CD8-positive, alpha-beta memory T cell (primary cell): ENCODE results near the gene TULP3. TPM values are rescaled to one million over a fixed set of nuclear protein-coding genes. Genes with fewer than 3 reads are reported as not detected.

Source experiments
- CTCF ChIA-PET: fragments of 350-600 bp; sonication (Branson Sonifier 250); formaldehyde crosslinking; loops from one replicate; lab custom pipeline; 2021; ENCODE audit warnings: antibody characterized with exemption; lab: Charles Lee
- POLR2A ChIA-PET: fragments of 350-600 bp; sonication (Branson Sonifier 250); formaldehyde crosslinking; loops from one replicate; lab custom pipeline; 2021; ENCODE audit warnings: antibody characterized with exemption; lab: Charles Lee
- DNase-seq, 5 donors: peaks; one replicate each; pipeline versions ENCODE4 v3.0.0 to v3.0.0-alpha.2; 2020 to 2022; ENCODE audit warnings: mixed read lengths in 1 of 5
- H3K27ac ChIP-seq: one replicate; pipeline ENCODE4 v1.7.0; 2013; ENCODE audit warnings: low read depth, mild to moderate bottlenecking, low read length, moderate library complexity
- H3K27me3 ChIP-seq: 2 replicates; pipeline ENCODE4 v1.7.0; 2013; ENCODE audit warnings: low read length, mild to moderate bottlenecking; ENCODE audit not compliant: insufficient read depth, poor library complexity, severe bottlenecking
- H3K36me3 ChIP-seq: 2 replicates; pipeline ENCODE4 v1.7.0; 2013; ENCODE audit warnings: mild to moderate bottlenecking, low read length, moderate library complexity; ENCODE audit not compliant: insufficient read depth
- H3K4me1 ChIP-seq: 2 replicates; pipeline ENCODE4 v1.7.0; 2013; ENCODE audit warnings: mild to moderate bottlenecking, low read length, moderate library complexity; ENCODE audit not compliant: insufficient read depth
- H3K4me3 ChIP-seq: 2 replicates; pipeline ENCODE4 v1.7.0; 2013; ENCODE audit warnings: mild to moderate bottlenecking, low read length
- H3K9me3 ChIP-seq: 2 replicates; pipeline ENCODE4 v1.7.0; 2013; ENCODE audit warnings: mild to moderate bottlenecking, low read length
- H3K27ac Mint-ChIP-seq, 8 donors: one replicate each; pipeline ENCODE4 v1.8.0; 2020 to 2021; ENCODE audit warnings: mixed read lengths in 8 of 8, mild to moderate bottlenecking in 6 of 8, inconsistent platforms in 3 of 8, moderate library complexity in 3 of 8
- H3K27me3 Mint-ChIP-seq, 2 donors: one replicate each; pipeline ENCODE4 v1.8.0; 2020 to 2021; ENCODE audit warnings: mixed read lengths in 2 of 2, mild to moderate bottlenecking in 1 of 2, moderate library complexity in 1 of 2
- H3K36me3 Mint-ChIP-seq, 3 donors: one replicate each; pipeline ENCODE4 v1.8.0; 2020 to 2021; ENCODE audit warnings: mixed read lengths in 3 of 3, inconsistent platforms in 1 of 3, mild to moderate bottlenecking in 1 of 3
- H3K4me1 Mint-ChIP-seq, 3 donors: one replicate each; pipeline ENCODE4 v1.8.0; 2020 to 2021; ENCODE audit warnings: mixed read lengths in 3 of 3, inconsistent platforms in 1 of 3, mild to moderate bottlenecking in 1 of 3
- H3K4me3 Mint-ChIP-seq, 7 donors: one replicate each; pipeline ENCODE4 v1.8.0; 2020 to 2021; ENCODE audit warnings: mixed read lengths in 7 of 7, mild to moderate bottlenecking in 6 of 7, moderate library complexity in 4 of 7, inconsistent platforms in 2 of 7
- H3K9me3 Mint-ChIP-seq, 5 donors: one replicate each; pipeline ENCODE4 v1.8.0; 2020 to 2022; ENCODE audit warnings: mixed read lengths in 5 of 5, mild to moderate bottlenecking in 3 of 5, moderate library complexity in 2 of 5, inconsistent platforms in 1 of 5
- polyA plus RNA-seq: library from polyadenylated mRNA; unstranded; fragments of 300-500 nt; fragmentation: Illumina TruSeq; gene quantifications from one replicate; pipeline ENCODE4 v1.2.3, GENCODE V29; 2021
- total RNA-seq, 2 experiments: library from RNA; stranded (reverse); gene quantifications; one replicate each; pipeline ENCODE4 v1.2.3, GENCODE V29; 2021

Gene TULP3
- total and polyA plus RNA-seq, 3 experiments from 2014 or later = 9.1 to 9.7 (median 9.3) TPM

GRCh38 chr12:2854669-2855453 lies 35.8 kb upstream of the TULP3 start:
- Mint-ChIP-seq H3K9me3 (no peaks in the 10 kb centered on the region), H3K27me3 (no peaks in the 10 kb centered on the region), H3K36me3 (peaks cover 0 to 56% (median 8%) of the 10 kb centered on the region in 3 donors), H3K27ac (peak overlapping the region in 1 of 8 donors; percentile 75), H3K4me3 (no peak overlapping the region), H3K4me1 (no peaks in the 10 kb centered on the region)
- Histone ChIP-seq H3K27me3 (no peaks in the 10 kb centered on the region), H3K4me1 (no peaks in the 10 kb centered on the region), H3K36me3 (no peaks in the 10 kb centered on the region), H3K4me3 (no peak overlapping the region), H3K9me3 (no peaks in the 10 kb centered on the region), H3K27ac (no peak overlapping the region)
- ChIA-PET POLR2A (no interaction called here), CTCF (interaction anchor here (1.3 kb wide), 1 partner anchor 17 kb away, joined by 3 read pairs; no protein-coding TSS in a partner anchor)
- DNase-seq = no peak

- Histone ChIP-seq H3K4me3 (no peak overlapping the region), H3K9me3 (no peaks in the 10 kb centered on the region), H3K27ac (no peak overlapping the region), H3K4me1 (no peaks in the 10 kb centered on the region), H3K36me3 (no peaks in the 10 kb centered on the region), H3K27me3 (no peaks in the 10 kb centered on the region)
- peak overlapping the region in 1 of 8 donors; percentile 57 for H3K27ac Mint-ChIP-seq
- peaks cover 0 to 55% (median 8%) of the 10 kb centered on the region in 3 donors for H3K36me3 Mint-ChIP-seq
- H3K9me3 Mint-ChIP-seq = no peaks in the 10 kb centered on the region
- DNase-seq = no peak
- no peak overlapping the region for H3K4me3 Mint-ChIP-seq
- ChIA-PET POLR2A (no interaction called here), CTCF (no interaction called here)
- H3K27me3 Mint-ChIP-seq = no peaks in the 10 kb centered on the region
- H3K4me1 Mint-ChIP-seq = no peaks in the 10 kb centered on the region
Measured at GRCh38 chr12:2855546-2855945, 35.1 kb upstream of the TULP3 start.

DNA sequence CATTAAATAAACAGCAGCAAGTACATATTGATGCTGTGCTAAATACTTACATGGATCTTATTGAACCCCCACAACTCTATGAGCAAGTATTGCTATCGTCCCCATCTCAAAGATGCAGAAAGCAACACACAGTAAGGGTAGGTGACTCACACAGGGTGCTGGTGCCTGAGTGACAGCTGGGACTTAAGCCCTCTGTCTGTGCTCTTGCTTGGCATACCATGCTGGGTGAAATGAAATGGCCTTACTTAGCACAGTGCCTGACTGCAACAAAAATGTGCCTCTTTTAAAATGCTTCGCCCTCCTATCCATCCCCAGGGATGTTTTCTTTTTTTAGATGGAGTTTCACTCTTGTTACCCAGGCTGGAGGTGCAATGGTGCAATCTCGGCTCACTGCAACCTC lies 34.6 kb upstream of the TULP3 start:
- Mint-ChIP-seq H3K4me3 (no peak overlapping the region), H3K4me1 (no peaks in the 10 kb centered on the region), H3K9me3 (no peaks in the 10 kb centered on the region), H3K36me3 (peaks cover 0 to 54% (median 8%) of the 10 kb centered on the region in 3 donors), H3K27me3 (no peaks in the 10 kb centered on the region), H3K27ac (peak overlapping the region in 5 of 8 donors; percentile 23 to 63 (median 32))
- Histone ChIP-seq H3K27me3 (no peaks in the 10 kb centered on the region), H3K4me3 (no peak overlapping the region), H3K4me1 (no peaks in the 10 kb centered on the region), H3K36me3 (no peaks in the 10 kb centered on the region), H3K27ac (no peak overlapping the region), H3K9me3 (no peaks in the 10 kb centered on the region)
- DNase-seq = no peak
- ChIA-PET CTCF (no interaction called here), POLR2A (no interaction called here)

DNA sequence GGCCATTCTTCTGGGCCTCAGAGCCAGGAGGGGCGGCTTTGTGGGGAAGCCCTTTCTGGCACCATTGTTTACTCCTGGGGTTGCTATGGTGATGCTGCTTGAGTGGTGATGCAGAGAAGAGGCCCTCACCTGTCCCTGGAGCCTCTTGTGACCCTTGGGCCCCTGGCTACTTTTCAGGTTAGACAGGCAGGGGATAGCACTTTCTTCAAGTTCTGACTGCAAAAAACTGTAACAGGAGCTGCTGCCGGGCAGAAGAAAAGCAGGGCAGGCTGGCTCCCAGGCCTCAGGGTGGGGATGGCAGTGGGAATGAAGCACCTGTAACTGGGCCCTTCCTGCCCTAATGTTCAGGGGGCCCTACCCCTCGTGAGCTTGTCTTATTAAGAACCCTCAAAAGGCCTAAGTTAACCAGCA lies 33.7 kb upstream of the TULP3 start, which contains the start of gene TEX52:
Gene TEX52 (minus strand): TSS at position 19 of the 411 bp plus-strand sequence. CDS start 13 bp downstream, at position 6.
- ChIA-PET CTCF (interaction anchor here (0.9 kb wide), 1 partner anchor 19 kb away, joined by 3 read pairs; no protein-coding TSS in a partner anchor), POLR2A (no interaction called here)
- peaks cover 0 to 52% (median 5%) of the 10 kb centered on the region in 3 donors for H3K36me3 Mint-ChIP-seq
- H3K27me3 Mint-ChIP-seq = no peaks in the 10 kb centered on the region
- Histone ChIP-seq H3K27me3 (no peaks in the 10 kb centered on the region), H3K27ac (no peak within 1 kb of the TSS), H3K4me1 (no peaks in the 10 kb centered on the region), H3K4me3 (no peak within 1 kb of the TSS), H3K36me3 (no peaks in the 10 kb centered on the region), H3K9me3 (no peaks in the 10 kb centered on the region)
- peak within 1 kb of the TSS in 5 of 8 donors; percentile 23 to 63 (median 32) for H3K27ac Mint-ChIP-seq
- no peak for DNase-seq
- H3K4me3 Mint-ChIP-seq = no peak within 1 kb of the TSS
- H3K9me3 Mint-ChIP-seq = no peaks in the 10 kb centered on the region
- H3K4me1 Mint-ChIP-seq = no peaks in the 10 kb centered on the region

DNA sequence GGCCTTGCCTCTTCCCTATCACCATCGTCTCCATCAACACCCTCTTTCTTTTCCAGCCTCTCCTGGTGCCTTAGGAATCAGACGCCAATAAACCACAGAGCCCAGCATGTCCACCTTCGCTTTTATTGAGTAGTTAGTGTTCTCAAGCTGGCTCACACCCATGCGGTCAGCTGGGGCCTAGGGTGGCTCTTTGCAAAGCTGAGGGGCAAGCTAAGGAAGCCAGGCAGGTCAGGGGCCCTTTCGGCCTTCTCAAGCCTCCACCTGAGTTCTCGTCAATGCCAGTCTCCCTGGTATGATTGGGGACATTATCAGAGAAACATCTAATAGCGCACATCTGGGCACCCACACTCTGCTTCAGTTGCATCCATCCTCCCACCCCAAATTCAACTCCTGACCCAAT lies 33.1 kb upstream of the TULP3 start:
- CTCF ChIA-PET = interaction anchor here (0.9 kb wide), 1 partner anchor 18 kb away, joined by 3 read pairs; no protein-coding TSS in a partner anchor
- H3K36me3 Mint-ChIP-seq = peaks cover 0 to 50% (median 4%) of the 10 kb centered on the region in 3 donors
- H3K4me1 Mint-ChIP-seq = no peaks in the 10 kb centered on the region
- H3K36me3 ChIP-seq = no peaks in the 10 kb centered on the region
- H3K9me3 Mint-ChIP-seq = no peaks in the 10 kb centered on the region
- no peaks in the 10 kb centered on the region for H3K27me3 ChIP-seq
- H3K4me1 ChIP-seq = no peaks in the 10 kb centered on the region
- H3K9me3 ChIP-seq = no peaks in the 10 kb centered on the region
- H3K27ac Mint-ChIP-seq = peak overlapping the region in 1 of 8 donors; percentile 17
- no peak for DNase-seq
- H3K27me3 Mint-ChIP-seq = no peaks in the 10 kb centered on the region
- no peak overlapping the region for H3K4me3 Mint-ChIP-seq
- no peak overlapping the region for H3K27ac ChIP-seq
- H3K4me3 ChIP-seq = no peak overlapping the region
- POLR2A ChIA-PET = no interaction called here

GRCh38 chr12:2858334-2858733 lies 32.4 kb upstream of the TULP3 start:
- H3K27ac Mint-ChIP-seq = peak overlapping the region in 3 of 8 donors; percentile 9 to 91 (median 15)
- H3K27ac ChIP-seq = no peak overlapping the region
- peaks cover 0 to 48% (median 4%) of the 10 kb centered on the region in 3 donors for H3K36me3 Mint-ChIP-seq
- H3K4me1 Mint-ChIP-seq = no peaks in the 10 kb centered on the region
- H3K27me3 Mint-ChIP-seq = no peaks in the 10 kb centered on the region
- H3K4me3 Mint-ChIP-seq = no peak overlapping the region
- no peaks in the 10 kb centered on the region for H3K4me1 ChIP-seq
- no peaks in the 10 kb centered on the region for H3K27me3 ChIP-seq
- no peak overlapping the region for H3K4me3 ChIP-seq
- POLR2A ChIA-PET = no interaction called here
- DNase-seq = no peak
- no peaks in the 10 kb centered on the region for H3K9me3 ChIP-seq
- no peaks in the 10 kb centered on the region for H3K36me3 ChIP-seq
- CTCF ChIA-PET = no interaction called here
- no peaks in the 10 kb centered on the region for H3K9me3 Mint-ChIP-seq

DNA sequence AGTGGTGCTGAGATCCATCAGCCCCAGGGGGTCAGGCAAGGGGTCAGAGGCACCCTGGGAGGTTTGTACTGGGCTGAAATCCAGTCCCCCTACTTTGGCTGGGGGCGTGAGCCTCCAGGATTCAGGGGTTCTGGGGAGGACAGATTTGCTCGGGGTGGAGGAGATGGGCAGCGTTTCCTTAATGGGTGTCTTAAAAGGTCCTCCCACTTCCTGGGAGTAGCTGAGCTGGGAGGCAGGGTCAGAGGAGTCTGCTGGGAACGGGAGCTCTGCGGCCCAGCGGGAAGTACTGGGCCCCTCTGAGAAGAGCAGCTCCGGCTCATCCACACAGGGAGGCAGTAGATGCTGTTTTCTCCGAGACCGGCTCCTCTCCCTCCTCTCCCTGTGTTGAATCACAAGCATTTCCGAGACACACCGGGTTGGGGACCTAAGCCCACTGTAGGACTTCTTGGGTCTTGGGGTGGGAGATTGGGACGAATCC lies 31.7 kb upstream of the TULP3 start:
- H3K4me1 ChIP-seq = no peaks in the 10 kb centered on the region
- Mint-ChIP-seq H3K27me3 (no peaks in the 10 kb centered on the region), H3K9me3 (no peaks in the 10 kb centered on the region), H3K4me1 (no peaks in the 10 kb centered on the region), H3K36me3 (peaks cover 0 to 47% (median 4%) of the 10 kb centered on the region in 3 donors), H3K4me3 (no peak overlapping the region), H3K27ac (peak overlapping the region in 1 of 8 donors; percentile 43)
- H3K4me3 ChIP-seq = no peak overlapping the region
- ChIA-PET POLR2A (no interaction called here), CTCF (no interaction called here)
- H3K9me3 ChIP-seq = no peaks in the 10 kb centered on the region
- H3K27me3 ChIP-seq = no peaks in the 10 kb centered on the region
- no peak for DNase-seq
- H3K36me3 ChIP-seq = no peaks in the 10 kb centered on the region
- no peak overlapping the region for H3K27ac ChIP-seq

GRCh38 chr12:2860170-2860569 lies 30.5 kb upstream of the TULP3 start:
- CTCF ChIA-PET = no interaction called here
- no peaks in the 10 kb centered on the region for H3K27me3 Mint-ChIP-seq
- DNase-seq = no peak
- peak overlapping the region in 2 of 8 donors; percentile 20 to 71 for H3K27ac Mint-ChIP-seq
- no peaks in the 10 kb centered on the region for H3K36me3 ChIP-seq
- H3K4me3 ChIP-seq = no peak overlapping the region
- no peak overlapping the region for H3K27ac ChIP-seq
- H3K4me1 ChIP-seq = no peaks in the 10 kb centered on the region
- H3K27me3 ChIP-seq = no peaks in the 10 kb centered on the region
- no peaks in the 10 kb centered on the region for H3K9me3 ChIP-seq
- H3K4me3 Mint-ChIP-seq = no peak overlapping the region
- peaks cover 0 to 41% (median 4%) of the 10 kb centered on the region in 3 donors for H3K36me3 Mint-ChIP-seq
- H3K9me3 Mint-ChIP-seq = no peaks in the 10 kb centered on the region
- POLR2A ChIA-PET = no interaction called here
- no peaks in the 10 kb centered on the region for H3K4me1 Mint-ChIP-seq
